ENCODE measurements around the gene GCNT2.

Gene GCNT2

DNA sequence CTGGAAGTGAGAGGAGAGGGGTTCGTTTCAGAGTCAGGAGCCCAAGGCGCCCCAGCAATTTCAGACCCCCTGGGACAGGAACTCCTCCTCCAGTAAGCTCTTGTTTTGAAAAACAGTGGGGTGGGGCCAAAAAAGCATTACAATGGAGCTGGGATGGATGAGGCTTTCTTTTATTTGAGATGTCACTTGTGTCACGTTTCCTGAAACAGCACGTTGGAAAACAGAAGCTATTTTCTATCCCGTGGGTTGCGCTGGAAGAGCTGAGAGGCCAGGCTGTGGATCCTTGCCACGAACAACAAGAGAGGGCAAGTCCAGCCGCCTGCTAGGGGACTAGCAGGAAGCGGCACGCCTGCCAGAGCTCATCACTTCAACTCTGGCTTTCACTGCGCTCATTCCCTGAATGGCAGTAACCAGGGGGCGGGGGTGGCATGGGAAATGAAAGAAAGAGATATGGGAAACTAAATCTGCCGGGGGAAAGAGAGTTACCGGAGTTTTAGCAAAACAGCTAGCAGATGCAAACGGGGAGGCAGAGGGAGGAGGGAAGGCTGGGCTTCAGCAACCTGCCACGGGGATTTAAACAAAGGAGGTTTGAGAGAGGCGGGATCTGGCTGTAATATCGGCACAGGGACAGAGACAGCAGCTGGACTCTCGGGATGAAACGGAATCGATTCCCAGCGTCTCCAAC, 34.6 kb downstream of the GCNT2 start:
- peak overlapping the region; percentile 8 for H3K4me3 ChIP-seq (ENCODE audit: low read depth, low read length)
- H3K4me1 ChIP-seq: no peaks in the 10 kb centered on the region
- peak; percentile 13 for DNase-seq
- peaks cover 19% of the 10 kb centered on the region for H3K27me3 ChIP-seq
- H3K36me3 ChIP-seq: no peaks in the 10 kb centered on the region
- H3K9me3 ChIP-seq: no peaks in the 10 kb centered on the region
- TF ChIP-seq, protein P1, sequence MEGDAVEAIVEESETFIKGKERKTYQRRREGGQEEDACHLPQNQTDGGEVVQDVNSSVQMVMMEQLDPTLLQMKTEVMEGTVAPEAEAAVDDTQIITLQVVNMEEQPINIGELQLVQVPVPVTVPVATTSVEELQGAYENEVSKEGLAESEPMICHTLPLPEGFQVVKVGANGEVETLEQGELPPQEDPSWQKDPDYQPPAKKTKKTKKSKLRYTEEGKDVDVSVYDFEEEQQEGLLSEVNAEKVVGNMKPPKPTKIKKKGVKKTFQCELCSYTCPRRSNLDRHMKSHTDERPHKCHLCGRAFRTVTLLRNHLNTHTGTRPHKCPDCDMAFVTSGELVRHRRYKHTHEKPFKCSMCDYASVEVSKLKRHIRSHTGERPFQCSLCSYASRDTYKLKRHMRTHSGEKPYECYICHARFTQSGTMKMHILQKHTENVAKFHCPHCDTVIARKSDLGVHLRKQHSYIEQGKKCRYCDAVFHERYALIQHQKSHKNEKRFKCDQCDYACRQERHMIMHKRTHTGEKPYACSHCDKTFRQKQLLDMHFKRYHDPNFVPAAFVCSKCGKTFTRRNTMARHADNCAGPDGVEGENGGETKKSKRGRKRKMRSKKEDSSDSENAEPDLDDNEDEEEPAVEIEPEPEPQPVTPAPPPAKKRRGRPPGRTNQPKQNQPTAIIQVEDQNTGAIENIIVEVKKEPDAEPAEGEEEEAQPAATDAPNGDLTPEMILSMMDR (IDR thresholded peaks at IDR 0.05; ENCODE audit: low read depth, low read length): no peak

DNA sequence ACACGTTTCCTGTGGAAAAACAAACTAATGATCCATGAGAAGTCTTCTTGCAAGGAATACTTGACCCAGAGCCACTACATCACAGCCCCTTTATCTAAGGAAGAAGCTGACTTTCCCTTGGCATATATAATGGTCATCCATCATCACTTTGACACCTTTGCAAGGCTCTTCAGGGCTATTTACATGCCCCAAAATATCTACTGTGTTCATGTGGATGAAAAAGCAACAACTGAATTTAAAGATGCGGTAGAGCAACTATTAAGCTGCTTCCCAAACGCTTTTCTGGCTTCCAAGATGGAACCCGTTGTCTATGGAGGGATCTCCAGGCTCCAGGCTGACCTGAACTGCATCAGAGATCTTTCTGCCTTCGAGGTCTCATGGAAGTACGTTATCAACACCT, 35.4 kb downstream of the GCNT2 start:
- Histone ChIP-seq H3K4me3 (ENCODE audit: low read depth, low read length) (no peak overlapping the region), H3K27me3 (peaks cover 19% of the 10 kb centered on the region), H3K9me3 (no peaks in the 10 kb centered on the region), H3K36me3 (no peaks in the 10 kb centered on the region), H3K4me1 (no peaks in the 10 kb centered on the region)
- DNase-seq: no peak
- TF ChIP-seq, protein P1 (IDR thresholded peaks at IDR 0.05; ENCODE audit: low read depth, low read length): no peak

DNA sequence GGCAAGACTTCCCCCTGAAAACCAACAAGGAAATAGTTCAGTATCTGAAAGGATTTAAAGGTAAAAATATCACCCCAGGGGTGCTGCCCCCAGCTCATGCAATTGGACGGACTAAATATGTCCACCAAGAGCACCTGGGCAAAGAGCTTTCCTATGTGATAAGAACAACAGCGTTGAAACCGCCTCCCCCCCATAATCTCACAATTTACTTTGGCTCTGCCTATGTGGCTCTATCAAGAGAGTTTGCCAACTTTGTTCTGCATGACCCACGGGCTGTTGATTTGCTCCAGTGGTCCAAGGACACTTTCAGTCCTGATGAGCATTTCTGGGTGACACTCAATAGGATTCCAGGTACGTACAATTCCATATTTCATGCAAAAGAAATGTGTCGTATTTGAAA, 35.8 kb downstream of the GCNT2 start:
- H3K4me3 ChIP-seq (ENCODE audit: low read depth, low read length): no peak overlapping the region

DNA sequence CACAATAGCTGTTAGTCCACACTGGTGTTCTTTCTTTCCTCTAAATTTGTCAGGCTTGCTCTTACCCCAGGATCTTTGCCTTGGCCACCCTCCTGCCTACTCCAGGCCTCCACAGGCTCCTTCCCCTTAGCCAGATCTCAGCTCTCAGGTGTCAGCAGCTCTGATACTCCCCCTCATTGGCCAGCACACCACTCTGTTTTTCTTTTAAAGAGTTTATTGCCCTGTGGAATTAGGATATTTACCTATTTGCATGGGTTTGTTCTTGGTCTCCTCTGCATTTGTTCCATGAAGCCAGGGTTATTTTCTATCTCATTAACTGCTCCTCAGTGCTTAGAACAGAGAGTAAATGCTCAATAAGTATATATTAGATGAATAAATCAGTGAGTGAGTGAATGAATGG, 36.8 kb downstream of the GCNT2 start:
- DNase-seq: no peak
- H3K4me1 ChIP-seq: no peaks in the 10 kb centered on the region
- H3K36me3 ChIP-seq: no peaks in the 10 kb centered on the region
- H3K4me3 ChIP-seq (ENCODE audit: low read depth, low read length): no peak overlapping the region
- TF ChIP-seq, protein P1 (IDR thresholded peaks at IDR 0.05; ENCODE audit: low read depth, low read length): no peak
- H3K9me3 ChIP-seq: no peaks in the 10 kb centered on the region
- peaks cover 19% of the 10 kb centered on the region for H3K27me3 ChIP-seq

More for the DNA sequence above, 35.8 kb downstream of the GCNT2 start:
- Histone ChIP-seq H3K4me1 (no peaks in the 10 kb centered on the region), H3K9me3 (no peaks in the 10 kb centered on the region), H3K27me3 (peaks cover 19% of the 10 kb centered on the region), H3K36me3 (no peaks in the 10 kb centered on the region)
- TF ChIP-seq, protein P1 (IDR thresholded peaks at IDR 0.05; ENCODE audit: low read depth, low read length): no peak
- no peak for DNase-seq

DNA sequence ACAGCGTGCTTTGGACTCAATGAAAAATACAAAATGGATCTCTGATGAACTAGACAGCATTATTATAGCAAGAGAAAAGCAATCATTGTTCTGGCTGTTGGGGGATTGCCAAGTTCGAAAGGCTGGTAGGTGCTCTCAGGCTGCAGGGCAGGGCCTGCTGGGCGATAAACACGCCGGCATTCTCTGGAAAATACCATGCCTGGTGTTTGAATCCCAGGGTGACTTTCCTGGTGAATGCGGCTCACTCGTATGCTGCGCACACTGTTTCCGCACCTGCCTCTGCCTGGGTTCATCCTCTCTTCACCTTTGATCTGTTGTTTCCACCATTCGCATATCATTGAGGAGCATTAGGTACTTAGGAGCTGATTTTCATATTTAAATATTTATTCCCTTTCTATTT, 37.4 kb downstream of the GCNT2 start:
- no peaks in the 10 kb centered on the region for H3K4me1 ChIP-seq
- no peak overlapping the region for H3K4me3 ChIP-seq (ENCODE audit: low read depth, low read length)
- TF ChIP-seq, protein P1 (IDR thresholded peaks at IDR 0.05; ENCODE audit: low read depth, low read length): no peak
- no peaks in the 10 kb centered on the region for H3K9me3 ChIP-seq
- DNase-seq: peak; percentile 19
- H3K27me3 ChIP-seq: peaks cover 19% of the 10 kb centered on the region
- H3K36me3 ChIP-seq: no peaks in the 10 kb centered on the region

DNA sequence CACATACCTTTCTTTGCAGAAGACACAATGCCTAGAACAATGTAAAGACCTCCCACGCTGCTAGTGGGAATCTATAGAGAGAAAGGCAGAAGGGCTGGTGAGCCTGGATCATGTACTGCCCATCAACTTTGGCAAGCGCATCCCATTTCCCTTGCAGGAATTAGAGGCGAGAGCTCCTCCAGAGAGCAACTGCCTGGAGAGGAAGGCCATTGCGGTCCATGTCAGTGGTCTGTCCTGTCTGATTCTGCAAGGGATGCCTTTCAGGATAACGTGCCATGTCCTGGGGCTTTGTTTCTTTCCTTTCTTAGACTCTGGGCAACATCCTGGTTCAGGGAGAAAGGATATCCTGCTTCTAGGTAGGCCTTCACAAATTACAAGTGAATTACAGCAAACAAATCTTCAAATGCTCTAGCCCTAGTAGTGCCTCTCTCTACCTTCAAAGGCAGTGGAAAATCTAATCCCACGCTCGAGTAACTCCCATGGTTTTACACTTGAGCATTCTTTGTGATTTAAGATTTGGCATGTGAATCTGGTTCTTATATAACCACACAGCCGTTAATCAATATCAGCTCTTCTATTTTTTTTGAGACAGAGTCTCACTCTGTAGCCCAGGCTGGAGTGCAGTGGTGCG, 38.5 kb downstream of the GCNT2 start:
- DNase-seq: no peak
- H3K36me3 ChIP-seq: no peaks in the 10 kb centered on the region
- H3K4me1 ChIP-seq: no peaks in the 10 kb centered on the region
- peaks cover 19% of the 10 kb centered on the region for H3K27me3 ChIP-seq
- H3K4me3 ChIP-seq (ENCODE audit: low read depth, low read length): no peak overlapping the region
- H3K9me3 ChIP-seq: no peaks in the 10 kb centered on the region
- TF ChIP-seq, protein P1 (IDR thresholded peaks at IDR 0.05; ENCODE audit: low read depth, low read length): no peak
